Effector memory CD8-positive, alpha-beta T cell (primary cell): Measurements from ENCODE around the gene PLP1.
A peak's percentile ranks its signal among the peaks of the same experiment; 100 is the strongest.

Experiments
- ATAC-seq: fragments of 150-1000 bp; cut with Tn5 transposase; replicated peaks from 2 replicates; pipeline ENCODE4 v1.10.0; 2021; ENCODE audit warnings: mild to moderate bottlenecking, moderate library complexity
- DNase-seq, 3 experiments: peaks; one replicate each; pipeline ENCODE4 v3.0.0; 2021
- H3K27ac Mint-ChIP-seq, 2 donors: one replicate each; pipeline ENCODE4 v1.8.0; 2022; ENCODE audit warnings: mild to moderate bottlenecking in 2 of 2, mixed read lengths in 2 of 2, moderate library complexity in 2 of 2
- H3K27me3 Mint-ChIP-seq, 2 donors: one replicate each; pipeline ENCODE4 v1.8.0; 2022; ENCODE audit warnings: mixed read lengths in 2 of 2
- H3K36me3 Mint-ChIP-seq: one replicate; pipeline ENCODE4 v1.8.0; 2022; ENCODE audit warnings: mild to moderate bottlenecking, moderate library complexity, mixed read lengths; ENCODE audit not compliant: insufficient read depth
- H3K4me1 Mint-ChIP-seq, 2 donors: one replicate each; pipeline ENCODE4 v1.8.0; 2022; ENCODE audit warnings: low read depth in 2 of 2, mixed read lengths in 2 of 2
- H3K4me3 Mint-ChIP-seq, 2 donors: one replicate each; pipeline ENCODE4 v1.8.0; 2022; ENCODE audit warnings: mild to moderate bottlenecking in 2 of 2, mixed read lengths in 2 of 2, moderate library complexity in 2 of 2
- H3K9me3 Mint-ChIP-seq, 2 donors: one replicate each; pipeline ENCODE4 v1.8.0; 2022; ENCODE audit warnings: mixed read lengths in 2 of 2
- total RNA-seq, 9 experiments: gene quantifications; one replicate each; lab custom pipeline; 2026; lab: John Stamatoyannopoulos, UW

The PLP1 gene, protein sequence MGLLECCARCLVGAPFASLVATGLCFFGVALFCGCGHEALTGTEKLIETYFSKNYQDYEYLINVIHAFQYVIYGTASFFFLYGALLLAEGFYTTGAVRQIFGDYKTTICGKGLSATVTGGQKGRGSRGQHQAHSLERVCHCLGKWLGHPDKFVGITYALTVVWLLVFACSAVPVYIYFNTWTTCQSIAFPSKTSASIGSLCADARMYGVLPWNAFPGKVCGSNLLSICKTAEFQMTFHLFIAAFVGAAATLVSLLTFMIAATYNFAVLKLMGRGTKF
- total RNA-seq = 0 to 0.06 (median 0) reads per million in 9 experiments

DNA sequence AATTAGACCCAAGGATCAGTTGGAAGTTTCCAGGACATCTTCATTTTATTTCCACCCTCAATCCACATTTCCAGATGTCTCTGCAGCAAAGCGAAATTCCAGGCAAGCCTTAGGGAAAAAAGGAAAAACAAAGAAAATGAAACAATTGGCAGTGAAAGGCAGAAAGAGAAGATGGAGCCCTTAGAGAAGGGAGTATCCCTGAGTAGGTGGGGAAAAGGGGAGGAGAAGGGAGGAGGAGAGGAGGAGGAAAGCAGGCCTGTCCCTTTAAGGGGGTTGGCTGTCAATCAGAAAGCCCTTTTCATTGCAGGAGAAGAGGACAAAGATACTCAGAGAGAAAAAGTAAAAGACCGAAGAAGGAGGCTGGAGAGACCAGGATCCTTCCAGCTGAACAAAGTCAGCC, at the start of gene PLP1:
TSS of gene PLP1 (plus strand) at position 295 of the 400 bp plus-strand sequence. CDS start 156 bp downstream, outside the sequence.
- no peaks in the 10 kb centered on the region for H3K36me3 Mint-ChIP-seq
- no peak within 1 kb of the TSS for H3K27ac Mint-ChIP-seq
- no peaks in the 10 kb centered on the region for H3K9me3 Mint-ChIP-seq
- no peak within 1 kb of the TSS for H3K4me3 Mint-ChIP-seq
- ATAC-seq = no peak
- H3K4me1 Mint-ChIP-seq = no peaks in the 10 kb centered on the region
- DNase-seq = no peak
- peaks cover 22 to 56% of the 10 kb centered on the region in 2 donors for H3K27me3 Mint-ChIP-seq

GRCh38 chrX:103727115-103727514, 49.5 kb upstream of the PLP1 start:
- H3K27me3 Mint-ChIP-seq = peaks cover 10 to 30% of the 10 kb centered on the region in 2 donors
- H3K9me3 Mint-ChIP-seq = no peaks in the 10 kb centered on the region
- no peak overlapping the region for H3K27ac Mint-ChIP-seq
- DNase-seq (no peak), ATAC-seq (no peak)
- peaks cover 0 to 1% of the 10 kb centered on the region in 2 donors for H3K4me1 Mint-ChIP-seq
- H3K4me3 Mint-ChIP-seq = no peak overlapping the region
- peaks cover 2% of the 10 kb centered on the region for H3K36me3 Mint-ChIP-seq

GRCh38 chrX:103729015-103729414, 47.6 kb upstream of the PLP1 start:
- H3K36me3 Mint-ChIP-seq = peaks cover 2% of the 10 kb centered on the region
- no peak for ATAC-seq

DNA sequence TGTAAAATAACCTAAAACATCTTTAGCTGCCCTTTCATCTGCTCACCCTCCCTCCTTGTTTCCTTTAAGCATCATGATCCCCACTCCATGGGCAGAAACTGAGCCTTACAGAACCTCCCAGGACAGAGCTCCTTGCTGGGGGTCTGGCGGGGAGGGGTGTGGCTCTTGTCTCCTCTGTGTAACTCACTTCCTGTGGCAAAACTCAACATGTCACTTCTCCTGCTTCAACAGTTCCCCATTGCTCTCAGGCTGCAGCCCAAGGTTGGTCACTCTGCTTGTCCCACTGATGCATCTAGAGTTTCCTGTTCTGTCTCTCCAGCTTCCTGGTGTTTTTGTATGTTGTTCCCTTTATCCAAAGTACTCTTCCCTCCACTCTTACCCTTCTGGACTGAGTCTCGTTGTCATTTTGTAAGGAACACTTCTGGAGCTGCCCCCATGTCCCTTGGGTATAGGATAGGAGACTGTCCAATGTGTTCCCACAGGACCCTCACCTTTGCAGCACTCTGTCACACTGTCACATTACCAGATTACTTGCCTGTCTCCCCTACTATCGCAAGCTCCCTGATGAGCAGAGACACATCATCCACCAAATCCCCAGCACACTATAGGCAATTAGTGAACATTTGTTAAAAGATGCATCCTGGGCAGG, 46.4 kb upstream of the PLP1 start:
- no peak overlapping the region for H3K27ac Mint-ChIP-seq
- DNase-seq (no peak), ATAC-seq (no peak)
- H3K9me3 Mint-ChIP-seq = no peaks in the 10 kb centered on the region
- H3K36me3 Mint-ChIP-seq = peaks cover 2% of the 10 kb centered on the region
- peaks cover 26 to 44% of the 10 kb centered on the region in 2 donors for H3K27me3 Mint-ChIP-seq
- H3K4me1 Mint-ChIP-seq = peaks cover 0 to 1% of the 10 kb centered on the region in 2 donors
- H3K4me3 Mint-ChIP-seq = no peak overlapping the region

More at GRCh38 chrX:103729015-103729414, 47.6 kb upstream of the PLP1 start:
- no peaks in the 10 kb centered on the region for H3K9me3 Mint-ChIP-seq
- no peak overlapping the region for H3K27ac Mint-ChIP-seq
- no peak for DNase-seq
- H3K4me1 Mint-ChIP-seq = peaks cover 0 to 1% of the 10 kb centered on the region in 2 donors
- H3K27me3 Mint-ChIP-seq = peaks cover 20 to 37% of the 10 kb centered on the region in 2 donors
- H3K4me3 Mint-ChIP-seq = no peak overlapping the region

DNA sequence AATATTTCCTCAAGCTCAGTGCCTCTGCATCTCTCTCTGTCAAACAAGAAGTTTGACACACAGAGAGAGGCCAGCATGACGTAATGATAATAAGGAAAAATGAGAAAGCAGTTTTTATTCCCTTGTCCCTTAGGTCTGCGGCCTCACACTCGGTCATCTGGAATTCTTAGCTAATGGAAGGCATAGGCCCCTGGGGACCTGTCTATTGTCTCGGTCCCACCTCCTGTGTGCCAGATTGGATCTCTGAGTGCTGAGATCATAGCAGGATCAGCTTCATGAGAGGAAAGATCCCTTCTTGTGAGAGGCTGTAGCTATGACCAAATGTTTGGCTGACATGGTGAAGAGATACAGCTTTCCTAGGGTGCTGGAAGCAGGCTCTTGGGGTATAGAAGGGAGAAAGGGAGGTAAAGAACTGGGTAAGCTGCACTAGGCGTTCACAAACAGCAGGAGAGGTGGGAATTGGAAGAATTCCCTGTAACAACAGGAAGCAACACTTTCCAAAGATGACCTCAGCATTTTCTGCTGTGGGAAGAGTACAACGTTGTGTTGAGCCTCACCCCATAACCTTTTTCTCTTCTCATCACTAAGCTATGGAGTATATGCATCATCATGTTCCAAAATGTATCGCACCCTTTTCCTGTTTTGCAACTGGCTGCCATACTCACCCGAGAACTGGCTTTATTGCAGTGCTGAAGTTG, 45.7 kb upstream of the PLP1 start:
- Mint-ChIP-seq H3K4me1 (peaks cover 0 to 1% of the 10 kb centered on the region in 2 donors), H3K9me3 (no peaks in the 10 kb centered on the region), H3K27me3 (peaks cover 26 to 39% of the 10 kb centered on the region in 2 donors), H3K4me3 (no peak overlapping the region), H3K36me3 (peaks cover 2% of the 10 kb centered on the region), H3K27ac (no peak overlapping the region)
- no peak for ATAC-seq
- no peak for DNase-seq

DNA sequence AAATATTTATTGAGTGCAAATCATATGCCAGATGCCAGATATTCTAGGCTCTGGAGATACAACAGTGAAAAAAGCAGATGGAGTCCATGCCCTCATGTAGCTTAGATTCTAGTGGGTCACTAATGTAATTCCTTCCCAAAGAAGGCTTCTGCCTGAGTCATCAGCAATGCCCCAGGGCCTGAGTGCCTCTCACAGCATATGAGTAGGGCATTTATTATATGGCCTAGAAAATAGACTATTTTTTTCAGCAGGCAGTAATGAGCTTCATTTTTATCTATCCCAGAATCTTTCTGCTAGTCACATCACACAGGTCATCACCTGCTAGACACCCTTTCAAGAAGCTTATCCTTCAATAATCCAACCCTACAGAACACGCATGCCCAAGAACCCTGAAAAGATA, 43.6 kb upstream of the PLP1 start:
- Mint-ChIP-seq H3K27me3 (peaks cover 26 to 34% of the 10 kb centered on the region in 2 donors), H3K9me3 (no peaks in the 10 kb centered on the region), H3K36me3 (peaks cover 2% of the 10 kb centered on the region), H3K27ac (no peak overlapping the region), H3K4me3 (no peak overlapping the region), H3K4me1 (peaks cover 0 to 1% of the 10 kb centered on the region in 2 donors)
- ATAC-seq (no peak), DNase-seq (no peak)

GRCh38 chrX:103734125-103734760, 42.4 kb upstream of the PLP1 start:
- Mint-ChIP-seq H3K4me3 (no peak overlapping the region), H3K36me3 (peaks cover 2% of the 10 kb centered on the region), H3K27ac (no peak overlapping the region), H3K9me3 (no peaks in the 10 kb centered on the region), H3K4me1 (peaks cover 0 to 1% of the 10 kb centered on the region in 2 donors), H3K27me3 (peaks cover 26 to 34% of the 10 kb centered on the region in 2 donors)
- ATAC-seq (no peak), DNase-seq (no peak)

GRCh38 chrX:103737696-103738095, 38.9 kb upstream of the PLP1 start:
- H3K4me1 Mint-ChIP-seq = no peaks in the 10 kb centered on the region
- peak overlapping the region in 1 of 2 donors; percentile 8 for H3K27ac Mint-ChIP-seq
- H3K36me3 Mint-ChIP-seq = no peaks in the 10 kb centered on the region
- ATAC-seq (no peak), DNase-seq (no peak)
- H3K27me3 Mint-ChIP-seq = peaks cover 11 to 15% of the 10 kb centered on the region in 2 donors
- no peak overlapping the region for H3K4me3 Mint-ChIP-seq
- H3K9me3 Mint-ChIP-seq = no peaks in the 10 kb centered on the region

GRCh38 chrX:103739421-103739820, 37.2 kb upstream of the PLP1 start:
- ATAC-seq = no peak
- Mint-ChIP-seq H3K36me3 (no peaks in the 10 kb centered on the region), H3K4me3 (no peak overlapping the region), H3K4me1 (no peaks in the 10 kb centered on the region), H3K9me3 (no peaks in the 10 kb centered on the region), H3K27ac (no peak overlapping the region), H3K27me3 (peaks cover 2 to 3% of the 10 kb centered on the region in 2 donors)
- no peak for DNase-seq

- Mint-ChIP-seq H3K4me1 (no peaks in the 10 kb centered on the region), H3K27ac (no peak overlapping the region), H3K4me3 (no peak overlapping the region), H3K36me3 (no peaks in the 10 kb centered on the region), H3K9me3 (no peaks in the 10 kb centered on the region), H3K27me3 (no peaks in the 10 kb centered on the region)
- DNase-seq = no peak
- no peak for ATAC-seq
Measured at GRCh38 chrX:103741879-103742278, 34.8 kb upstream of the PLP1 start.

DNA sequence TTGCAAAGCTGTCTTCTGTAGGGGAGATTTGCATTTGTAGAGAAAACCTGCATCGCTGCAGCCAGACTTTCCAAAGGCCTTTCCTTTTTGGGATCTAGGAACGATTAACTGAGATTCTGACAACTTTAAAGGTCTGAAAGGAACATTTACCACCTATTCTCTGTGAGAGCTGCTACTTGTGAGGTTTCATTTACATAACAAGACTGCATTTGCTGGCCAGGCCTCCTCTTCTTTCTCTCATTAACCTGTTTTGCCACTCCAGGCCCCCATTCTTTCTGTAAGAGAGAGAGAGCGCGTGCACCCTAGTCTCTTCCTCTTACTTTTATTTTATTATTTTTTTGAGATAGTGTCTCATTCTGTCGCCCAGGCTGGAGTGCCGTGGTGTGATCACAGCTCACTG, 34.3 kb upstream of the PLP1 start:
- Mint-ChIP-seq H3K4me3 (no peak overlapping the region), H3K27me3 (no peaks in the 10 kb centered on the region), H3K36me3 (no peaks in the 10 kb centered on the region), H3K4me1 (no peaks in the 10 kb centered on the region), H3K9me3 (no peaks in the 10 kb centered on the region), H3K27ac (no peak overlapping the region)
- DNase-seq (no peak), ATAC-seq (no peak)

DNA sequence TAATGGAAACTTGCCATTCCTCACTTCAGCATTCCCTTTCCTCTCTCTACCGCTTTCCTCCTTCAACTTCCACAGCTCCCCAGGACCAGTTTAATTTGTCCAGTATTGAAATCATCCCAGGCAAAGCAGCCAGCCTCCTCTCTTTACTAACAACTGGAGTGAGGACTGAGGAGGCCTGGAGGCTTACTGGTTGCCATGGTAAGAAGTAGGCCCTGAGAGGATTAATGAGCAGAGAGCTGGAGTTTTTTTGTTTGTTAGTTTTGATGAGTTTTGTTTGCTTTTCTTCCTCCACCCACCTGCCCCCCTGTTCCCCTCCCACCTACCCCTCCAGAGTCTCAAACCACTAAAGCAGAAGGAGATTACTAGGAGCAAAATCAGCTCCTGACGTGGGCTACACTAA, 29.5 kb upstream of the PLP1 start:
- Mint-ChIP-seq H3K27ac (no peak overlapping the region), H3K4me1 (no peaks in the 10 kb centered on the region), H3K9me3 (no peaks in the 10 kb centered on the region), H3K4me3 (no peak overlapping the region), H3K27me3 (no peaks in the 10 kb centered on the region), H3K36me3 (no peaks in the 10 kb centered on the region)
- ATAC-seq = no peak
- DNase-seq = no peak

DNA sequence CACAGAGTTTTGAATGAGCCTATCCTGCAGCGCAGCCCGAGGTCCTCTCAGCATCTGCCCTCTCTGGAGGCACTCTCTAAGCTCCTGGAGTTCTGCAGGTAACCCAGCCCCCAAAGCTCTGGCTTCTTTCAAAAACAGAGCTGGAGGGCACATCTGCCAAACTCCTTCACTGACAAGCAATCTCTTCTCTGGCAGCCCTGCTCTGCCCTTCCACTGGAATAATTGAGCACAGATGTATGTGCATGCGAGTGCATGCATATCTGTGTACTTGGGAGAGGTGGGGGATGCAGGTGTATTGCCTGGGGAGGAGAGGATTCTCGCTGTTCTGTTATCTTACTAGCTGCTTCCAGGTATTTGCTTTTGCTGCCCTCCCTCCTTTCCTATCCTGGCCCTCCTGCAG, 22.2 kb upstream of the PLP1 start:
- Mint-ChIP-seq H3K9me3 (peaks cover 0 to 7% of the 10 kb centered on the region in 2 donors), H3K36me3 (no peaks in the 10 kb centered on the region), H3K27me3 (no peaks in the 10 kb centered on the region), H3K4me3 (no peak overlapping the region), H3K4me1 (no peaks in the 10 kb centered on the region), H3K27ac (no peak overlapping the region)
- DNase-seq = no peak
- no peak for ATAC-seq
